OCI-LY3 (cell line): ENCODE data around the gene NSFL1C.

ENCODE experiments used
- EZH2phosphoT487 ChIP-seq: fragments of 200-600 bp; shearing (Covaris generic); IDR thresholded peaks from 2 replicates; pipeline ENCODE4 v1.6.1; 2018; ENCODE audit warnings: antibody characterized with exemption, mixed run types, low read depth
- TF ChIP-seq, protein P1 (sequence below): fragments of 200-600, 300-600 bp; sonication (generic); IDR thresholded peaks from 2 replicates; pipeline ENCODE4 v1.5.1; 2014; ENCODE audit warnings: antibody characterized with exemption, low read length, low read depth

DNA sequence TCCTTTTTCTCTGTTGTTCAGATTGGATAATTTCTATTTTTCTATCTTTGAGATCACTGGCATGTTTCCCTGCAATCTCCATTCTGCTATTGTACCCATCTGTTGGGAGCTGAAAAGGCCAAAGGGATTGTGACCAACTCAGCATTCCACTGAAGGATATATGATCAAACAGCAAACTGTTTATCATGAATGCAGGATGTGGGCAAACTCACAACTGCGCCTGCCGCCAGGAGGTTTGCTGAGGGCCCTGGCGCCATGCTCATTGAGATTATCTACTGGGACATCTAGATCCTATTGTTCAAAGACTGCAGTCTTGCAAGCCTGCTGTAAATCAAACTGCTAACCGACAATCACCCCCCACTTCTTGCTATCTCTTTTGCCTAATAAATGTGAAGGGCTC, 69.9 kb downstream of the NSFL1C start:
- TF ChIP-seq, protein P1, sequence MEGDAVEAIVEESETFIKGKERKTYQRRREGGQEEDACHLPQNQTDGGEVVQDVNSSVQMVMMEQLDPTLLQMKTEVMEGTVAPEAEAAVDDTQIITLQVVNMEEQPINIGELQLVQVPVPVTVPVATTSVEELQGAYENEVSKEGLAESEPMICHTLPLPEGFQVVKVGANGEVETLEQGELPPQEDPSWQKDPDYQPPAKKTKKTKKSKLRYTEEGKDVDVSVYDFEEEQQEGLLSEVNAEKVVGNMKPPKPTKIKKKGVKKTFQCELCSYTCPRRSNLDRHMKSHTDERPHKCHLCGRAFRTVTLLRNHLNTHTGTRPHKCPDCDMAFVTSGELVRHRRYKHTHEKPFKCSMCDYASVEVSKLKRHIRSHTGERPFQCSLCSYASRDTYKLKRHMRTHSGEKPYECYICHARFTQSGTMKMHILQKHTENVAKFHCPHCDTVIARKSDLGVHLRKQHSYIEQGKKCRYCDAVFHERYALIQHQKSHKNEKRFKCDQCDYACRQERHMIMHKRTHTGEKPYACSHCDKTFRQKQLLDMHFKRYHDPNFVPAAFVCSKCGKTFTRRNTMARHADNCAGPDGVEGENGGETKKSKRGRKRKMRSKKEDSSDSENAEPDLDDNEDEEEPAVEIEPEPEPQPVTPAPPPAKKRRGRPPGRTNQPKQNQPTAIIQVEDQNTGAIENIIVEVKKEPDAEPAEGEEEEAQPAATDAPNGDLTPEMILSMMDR, result no peak
- no peak for TF ChIP-seq EZH2phosphoT487
